Measurements from ENCODE around the gene MAPK6. TPM values are rescaled to one million over a fixed set of nuclear protein-coding genes. Genes with fewer than 3 reads are reported as not detected.

Gene MAPK6
- total and polyA plus RNA-seq, 12 donors: 2.9 to 48.0 (median 17.1) TPM

- H3K4me3 ChIP-seq: no peak overlapping the region
- DNase-seq: no peak
- intact Hi-C loops (cut with DNase I): no loop called here
- no peak for TF ChIP-seq CTCF (IDR thresholded peaks at IDR 0.05)
- TF ChIP-seq POLR2A (IDR thresholded peaks at IDR 0.05): no peak
- peak overlapping the region; percentile 52 to 77 (median 63) for H3K27ac ChIP-seq
- peaks cover 0 to 7% (median 6%) of the 10 kb centered on the region in 3 donors for H3K9me3 ChIP-seq (replicated peaks in 1 of 3)
- no peaks in the 10 kb centered on the region for H3K36me3 ChIP-seq (replicated peaks in 1 of 2)
- H3K27me3 ChIP-seq: no peaks in the 10 kb centered on the region
- WGBS, 4 donors: 39 to 49% (median 44%) methylated on average over 4 of the region's 4 CpGs
- peaks cover 15 to 43% of the 10 kb centered on the region in 2 donors for H3K4me1 ChIP-seq (replicated peaks in 1 of 2)
These were observed 74.1 kb downstream of the MAPK6 start for GRCh38 chr15:52093167-52093538.

GRCh38 chr15:52093539-52094510, 74.8 kb downstream of the MAPK6 start:
- peak overlapping the region in 4 of 5 donors; percentile 52 to 77 (median 62) for H3K27ac ChIP-seq
- peak; percentile 60 to 85 (median 72) for DNase-seq
- WGBS, 4 donors: 45 to 57% (median 57%) methylated on average over 10 to 12 of the region's 12 CpGs

GRCh38 chr15:52094811-52095584, 76.0 kb downstream of the MAPK6 start:
- no peak for DNase-seq
- no peak overlapping the region for H3K4me3 ChIP-seq
- peaks cover 0 to 6% (median 0%) of the 10 kb centered on the region in 3 donors for H3K9me3 ChIP-seq (replicated peaks in 1 of 3)
- H3K36me3 ChIP-seq (replicated peaks in 1 of 2): no peaks in the 10 kb centered on the region
- peak overlapping the region; percentile 1 to 74 (median 41) for H3K27ac ChIP-seq
- TF ChIP-seq POLR2A (IDR thresholded peaks at IDR 0.05) (no peak), CTCF (IDR thresholded peaks at IDR 0.05) (no peak)
- 82 to 91% (median 88%) methylated on average over 12 of the region's 12 CpGs for WGBS, 4 donors
- intact Hi-C loops (cut with DNase I): no loop called here
- no peaks in the 10 kb centered on the region for H3K27me3 ChIP-seq
- peaks cover 15 to 43% of the 10 kb centered on the region in 2 donors for H3K4me1 ChIP-seq (replicated peaks in 1 of 2)

More at GRCh38 chr15:52093539-52094510, 74.8 kb downstream of the MAPK6 start:
- Histone ChIP-seq H3K4me3 (no peak overlapping the region), H3K36me3 (replicated peaks in 1 of 2) (no peaks in the 10 kb centered on the region), H3K9me3 (replicated peaks in 1 of 3) (peaks cover 0 to 7% (median 6%) of the 10 kb centered on the region in 3 donors), H3K4me1 (replicated peaks in 1 of 2) (peaks cover 15 to 43% of the 10 kb centered on the region in 2 donors), H3K27me3 (no peaks in the 10 kb centered on the region)
- TF ChIP-seq POLR2A (IDR thresholded peaks at IDR 0.05) (peak in 1 of 2 donors; percentile 48), CTCF (IDR thresholded peaks at IDR 0.05) (no peak)
- intact Hi-C loops (cut with DNase I): no loop called here

Data from adrenal gland (tissue), 12 donors.